Measurements from ENCODE around the gene MS4A8.

MS4A8 gene

DNA sequence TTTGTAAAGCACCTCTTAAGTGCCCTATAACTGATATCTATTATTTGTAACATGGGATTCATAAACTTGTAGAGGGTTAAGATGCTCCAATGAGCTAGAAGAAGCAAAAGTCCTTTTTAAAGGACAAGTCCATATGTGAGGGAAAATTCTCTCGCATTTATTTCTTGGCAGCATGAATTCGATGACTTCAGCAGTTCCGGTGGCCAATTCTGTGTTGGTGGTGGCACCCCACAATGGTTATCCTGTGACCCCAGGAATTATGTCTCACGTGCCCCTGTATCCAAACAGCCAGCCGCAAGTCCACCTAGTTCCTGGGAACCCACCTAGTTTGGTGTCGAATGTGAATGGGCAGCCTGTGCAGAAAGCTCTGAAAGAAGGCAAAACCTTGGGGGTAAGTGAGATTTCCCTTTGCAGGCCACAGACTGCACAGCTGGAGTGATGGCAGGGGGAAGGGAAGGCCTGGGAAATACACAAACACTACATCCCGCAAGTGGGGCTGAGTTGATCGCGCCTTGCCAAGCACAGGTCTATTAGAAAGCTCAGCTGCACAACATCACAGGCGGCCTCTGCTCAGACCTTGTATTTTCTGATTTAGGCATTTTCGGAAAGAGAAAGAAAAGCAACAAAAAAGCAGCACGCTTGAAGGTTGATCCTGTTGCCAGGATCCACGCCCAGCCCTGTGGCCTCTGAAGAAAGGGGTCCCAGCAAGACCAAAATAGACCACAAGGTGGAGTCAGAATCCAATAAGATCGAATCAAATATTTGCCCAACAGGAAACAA lies 1.5 kb downstream of the MS4A8 start:
- Histone ChIP-seq H3K79me2 (ENCODE audit: insufficient read depth, low read depth) (no peaks in the 10 kb centered on the region), H2AFZ (ENCODE audit: low read depth) (no peak overlapping the region)

DNA sequence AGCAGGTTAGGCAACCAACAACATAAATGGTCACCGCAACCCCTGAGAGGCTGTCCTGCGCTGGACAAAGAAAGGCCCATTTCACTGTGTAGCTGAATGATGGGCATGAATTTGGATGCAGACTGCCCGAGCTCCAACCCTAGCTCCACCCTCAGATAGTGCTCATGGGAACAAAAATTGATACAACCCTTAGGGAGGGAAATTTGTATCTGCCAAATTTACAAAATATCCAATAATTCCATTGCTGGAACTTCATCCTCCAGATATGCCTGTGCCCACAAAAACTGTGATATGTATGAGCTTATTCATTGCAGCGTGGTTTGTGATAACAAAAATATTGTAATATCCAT lies 2.0 kb downstream of the MS4A8 start:
- Histone ChIP-seq H3K4me2 (no peak overlapping the region), H4K20me1 (ENCODE audit: insufficient read depth) (no peaks in the 10 kb centered on the region), H3K27me3 (ENCODE audit: insufficient read depth, low read depth) (no peaks in the 10 kb centered on the region), H3K27ac (no peak overlapping the region), H3K79me2 (ENCODE audit: insufficient read depth, low read depth) (no peaks in the 10 kb centered on the region), H3K36me3 (ENCODE audit: insufficient read depth) (no peaks in the 10 kb centered on the region), H3K9ac (no peak overlapping the region), H3K4me3 (IDR thresholded peaks at IDR 0.05; ENCODE audit: insufficient read depth, low read depth, low read length) (no peak overlapping the region), H3K4me1 (ENCODE audit: low read depth, poor library complexity, severe bottlenecking) (peaks cover 5% of the 10 kb centered on the region), H2AFZ (ENCODE audit: low read depth) (no peak overlapping the region)
- TF ChIP-seq, protein P1, sequence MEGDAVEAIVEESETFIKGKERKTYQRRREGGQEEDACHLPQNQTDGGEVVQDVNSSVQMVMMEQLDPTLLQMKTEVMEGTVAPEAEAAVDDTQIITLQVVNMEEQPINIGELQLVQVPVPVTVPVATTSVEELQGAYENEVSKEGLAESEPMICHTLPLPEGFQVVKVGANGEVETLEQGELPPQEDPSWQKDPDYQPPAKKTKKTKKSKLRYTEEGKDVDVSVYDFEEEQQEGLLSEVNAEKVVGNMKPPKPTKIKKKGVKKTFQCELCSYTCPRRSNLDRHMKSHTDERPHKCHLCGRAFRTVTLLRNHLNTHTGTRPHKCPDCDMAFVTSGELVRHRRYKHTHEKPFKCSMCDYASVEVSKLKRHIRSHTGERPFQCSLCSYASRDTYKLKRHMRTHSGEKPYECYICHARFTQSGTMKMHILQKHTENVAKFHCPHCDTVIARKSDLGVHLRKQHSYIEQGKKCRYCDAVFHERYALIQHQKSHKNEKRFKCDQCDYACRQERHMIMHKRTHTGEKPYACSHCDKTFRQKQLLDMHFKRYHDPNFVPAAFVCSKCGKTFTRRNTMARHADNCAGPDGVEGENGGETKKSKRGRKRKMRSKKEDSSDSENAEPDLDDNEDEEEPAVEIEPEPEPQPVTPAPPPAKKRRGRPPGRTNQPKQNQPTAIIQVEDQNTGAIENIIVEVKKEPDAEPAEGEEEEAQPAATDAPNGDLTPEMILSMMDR (conservative IDR thresholded peaks at IDR 0.05; ENCODE audit: low read depth, low read length) = peak; percentile 24

More for the DNA sequence above, 1.5 kb downstream of the MS4A8 start:
- H3K9ac ChIP-seq = no peak overlapping the region
- H4K20me1 ChIP-seq (ENCODE audit: insufficient read depth) = no peaks in the 10 kb centered on the region
- H3K4me2 ChIP-seq = no peak overlapping the region
- TF ChIP-seq, protein P1 (conservative IDR thresholded peaks at IDR 0.05; ENCODE audit: low read depth, low read length) = peak; percentile 61
- H3K4me3 ChIP-seq (IDR thresholded peaks at IDR 0.05; ENCODE audit: insufficient read depth, low read depth, low read length) = no peak overlapping the region
- peaks cover 5% of the 10 kb centered on the region for H3K4me1 ChIP-seq (ENCODE audit: low read depth, poor library complexity, severe bottlenecking)
- H3K36me3 ChIP-seq (ENCODE audit: insufficient read depth) = no peaks in the 10 kb centered on the region
- no peaks in the 10 kb centered on the region for H3K27me3 ChIP-seq (ENCODE audit: insufficient read depth, low read depth)
- no peak overlapping the region for H3K27ac ChIP-seq

DNA sequence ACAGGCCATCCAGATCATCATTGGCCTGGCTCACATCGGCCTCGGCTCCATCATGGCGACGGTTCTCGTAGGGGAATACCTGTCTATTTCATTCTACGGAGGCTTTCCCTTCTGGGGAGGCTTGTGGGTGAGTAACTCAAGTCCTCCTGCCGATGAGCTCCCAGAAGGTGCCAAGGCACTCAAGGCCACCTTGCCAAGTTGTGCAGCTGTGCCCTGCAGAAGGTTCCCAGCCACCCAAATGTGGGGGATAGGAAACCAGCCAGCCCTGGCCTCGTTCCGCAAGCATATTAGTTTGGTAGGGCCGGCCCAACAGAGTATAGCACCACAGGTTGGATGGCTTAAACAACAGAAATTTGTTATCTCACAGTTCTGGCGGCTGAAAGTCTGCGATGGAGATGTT lies 4.0 kb downstream of the MS4A8 start:
- H3K36me3 ChIP-seq (ENCODE audit: insufficient read depth) = no peaks in the 10 kb centered on the region
- no peak overlapping the region for H3K9ac ChIP-seq
- H3K79me2 ChIP-seq (ENCODE audit: insufficient read depth, low read depth) = no peaks in the 10 kb centered on the region
- H3K27ac ChIP-seq = no peak overlapping the region
- H2AFZ ChIP-seq (ENCODE audit: low read depth) = no peak overlapping the region
- H3K4me2 ChIP-seq = no peak overlapping the region
- no peaks in the 10 kb centered on the region for H3K27me3 ChIP-seq (ENCODE audit: insufficient read depth, low read depth)
- H4K20me1 ChIP-seq (ENCODE audit: insufficient read depth) = no peaks in the 10 kb centered on the region
- no peak overlapping the region for H3K4me3 ChIP-seq (IDR thresholded peaks at IDR 0.05; ENCODE audit: insufficient read depth, low read depth, low read length)
- TF ChIP-seq, protein P1 (conservative IDR thresholded peaks at IDR 0.05; ENCODE audit: low read depth, low read length) = no peak
- H3K4me1 ChIP-seq (ENCODE audit: low read depth, poor library complexity, severe bottlenecking) = peaks cover 5% of the 10 kb centered on the region

DNA sequence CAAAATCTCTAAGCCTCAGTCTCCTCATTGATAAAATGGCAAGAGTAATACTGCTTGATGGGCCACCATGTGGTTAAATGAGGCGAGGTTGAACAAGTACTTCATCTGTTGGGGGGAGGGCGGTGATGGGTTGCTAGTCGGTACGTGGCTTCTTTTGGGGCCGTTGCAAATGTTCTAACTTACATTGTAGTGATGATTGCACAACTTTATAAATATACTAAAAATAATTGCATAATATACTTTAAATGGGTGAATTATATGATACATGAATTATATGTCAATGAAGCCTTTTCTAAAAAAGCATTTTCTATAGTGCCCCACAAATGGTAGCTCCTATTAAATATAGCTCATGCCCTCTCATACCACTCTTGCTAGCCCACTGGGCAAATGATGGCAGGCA lies 6.5 kb downstream of the MS4A8 start:
- no peaks in the 10 kb centered on the region for H3K27me3 ChIP-seq (ENCODE audit: insufficient read depth, low read depth)
- no peaks in the 10 kb centered on the region for H3K36me3 ChIP-seq (ENCODE audit: insufficient read depth)
- no peak overlapping the region for H2AFZ ChIP-seq (ENCODE audit: low read depth)
- TF ChIP-seq, protein P1 (conservative IDR thresholded peaks at IDR 0.05; ENCODE audit: low read depth, low read length) = no peak
- H3K4me1 ChIP-seq (ENCODE audit: low read depth, poor library complexity, severe bottlenecking) = no peaks in the 10 kb centered on the region
- H3K27ac ChIP-seq = no peak overlapping the region
- H3K4me2 ChIP-seq = no peak overlapping the region
- no peak overlapping the region for H3K4me3 ChIP-seq (IDR thresholded peaks at IDR 0.05; ENCODE audit: insufficient read depth, low read depth, low read length)
- no peaks in the 10 kb centered on the region for H3K79me2 ChIP-seq (ENCODE audit: insufficient read depth, low read depth)
- no peaks in the 10 kb centered on the region for H4K20me1 ChIP-seq (ENCODE audit: insufficient read depth)
- no peak overlapping the region for H3K9ac ChIP-seq

Data from KMS-11 (cell line).